ENCODE data around the gene CMTM1.

DNA sequence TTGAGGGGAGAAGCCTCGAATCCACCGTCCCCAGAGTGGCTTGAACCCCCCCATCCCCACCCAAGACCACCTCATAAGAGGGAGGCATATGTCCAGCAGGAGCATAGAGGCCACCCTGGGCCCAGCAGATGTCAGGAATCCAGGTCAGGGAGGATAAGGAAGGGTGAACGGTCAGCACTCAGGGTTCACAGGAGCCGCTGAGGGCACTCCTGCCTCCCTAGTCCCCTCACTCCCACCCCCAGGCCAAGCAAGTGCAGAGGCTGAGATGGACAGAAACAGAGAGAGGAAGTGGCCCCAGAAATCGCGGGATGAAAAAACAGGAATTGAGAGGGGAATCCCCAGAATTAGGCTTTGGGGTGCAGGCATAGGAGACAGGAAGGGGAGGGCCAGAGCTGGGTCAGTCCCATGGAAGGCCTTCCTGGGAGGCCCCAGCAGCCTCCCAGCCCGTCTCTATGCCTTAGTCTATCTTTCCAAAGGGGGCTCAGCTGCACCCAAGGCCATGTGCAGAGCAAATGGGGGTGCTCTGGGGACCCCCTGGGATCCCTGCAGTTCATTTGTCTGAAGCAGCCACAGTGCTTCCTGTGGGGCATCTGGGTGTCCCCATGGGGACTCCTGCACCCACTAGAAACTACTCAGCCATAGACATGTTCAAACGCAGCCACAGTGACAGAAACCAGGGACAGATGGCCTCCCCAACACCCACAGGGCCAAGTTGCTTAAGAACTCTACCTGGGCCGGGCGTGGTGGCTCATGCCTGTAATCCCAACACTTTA lies 39.9 kb downstream of the CMTM1 start:
- TF ChIP-seq, protein P1, sequence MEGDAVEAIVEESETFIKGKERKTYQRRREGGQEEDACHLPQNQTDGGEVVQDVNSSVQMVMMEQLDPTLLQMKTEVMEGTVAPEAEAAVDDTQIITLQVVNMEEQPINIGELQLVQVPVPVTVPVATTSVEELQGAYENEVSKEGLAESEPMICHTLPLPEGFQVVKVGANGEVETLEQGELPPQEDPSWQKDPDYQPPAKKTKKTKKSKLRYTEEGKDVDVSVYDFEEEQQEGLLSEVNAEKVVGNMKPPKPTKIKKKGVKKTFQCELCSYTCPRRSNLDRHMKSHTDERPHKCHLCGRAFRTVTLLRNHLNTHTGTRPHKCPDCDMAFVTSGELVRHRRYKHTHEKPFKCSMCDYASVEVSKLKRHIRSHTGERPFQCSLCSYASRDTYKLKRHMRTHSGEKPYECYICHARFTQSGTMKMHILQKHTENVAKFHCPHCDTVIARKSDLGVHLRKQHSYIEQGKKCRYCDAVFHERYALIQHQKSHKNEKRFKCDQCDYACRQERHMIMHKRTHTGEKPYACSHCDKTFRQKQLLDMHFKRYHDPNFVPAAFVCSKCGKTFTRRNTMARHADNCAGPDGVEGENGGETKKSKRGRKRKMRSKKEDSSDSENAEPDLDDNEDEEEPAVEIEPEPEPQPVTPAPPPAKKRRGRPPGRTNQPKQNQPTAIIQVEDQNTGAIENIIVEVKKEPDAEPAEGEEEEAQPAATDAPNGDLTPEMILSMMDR (IDR thresholded peaks at IDR 0.05; ENCODE audit: low read length) = no peak
- no peak for TF ChIP-seq EZH2 (optimal IDR thresholded peaks at IDR 0.05; ENCODE audit: low read depth, low read length)
